Astrocyte (in vitro differentiated cells and primary cell): ENCODE data around the gene RAF1. TPM values are rescaled to one million over a fixed set of nuclear protein-coding genes. Genes with fewer than 3 reads are reported as not detected.
A peak's percentile ranks its signal among the peaks of the same experiment; 100 is the strongest.

Experiments used
- DNase-seq: peaks from one replicate; pipeline ENCODE4 v3.0.0-alpha.2; 2010; ENCODE audit warnings: low read depth
- FAIRE-seq: peaks from 2 replicates; lab custom pipeline; 2011; peaks lifted over from hg19 to GRCh38; lab: Jason Lieb, UNC
- H2AFZ ChIP-seq: 2 replicates; pipeline ENCODE4 v1.6.0; 2012; ENCODE audit warnings: low read depth, low read length, inconsistent platforms
- H3K27ac ChIP-seq: 2 replicates; pipeline ENCODE4 v1.5.1; 2011; ENCODE audit warnings: low read depth, low read length, inconsistent platforms
- H3K27me3 ChIP-seq: 2 replicates; pipeline ENCODE4 v1.6.0; 2011; ENCODE audit warnings: low read length, inconsistent platforms; ENCODE audit not compliant: insufficient read depth
- H3K36me3 ChIP-seq: 2 replicates; pipeline ENCODE4 v1.5.1; 2011; ENCODE audit warnings: low read length, inconsistent platforms; ENCODE audit not compliant: insufficient read depth
- H3K4me1 ChIP-seq: 2 replicates; pipeline ENCODE4 v1.5.1; 2011; ENCODE audit warnings: low read length, inconsistent platforms; ENCODE audit not compliant: insufficient read depth
- H3K4me2 ChIP-seq: 2 replicates; pipeline ENCODE4 v1.6.0; 2012; ENCODE audit warnings: low read length, inconsistent platforms
- H3K4me3 ChIP-seq: 2 replicates; pipeline ENCODE4 v1.5.1; 2011; ENCODE audit warnings: low read depth, mild to moderate bottlenecking, low read length, inconsistent platforms; ENCODE audit not compliant: insufficient read depth
- H3K79me2 ChIP-seq: 2 replicates; pipeline ENCODE4 v1.6.0; 2012; ENCODE audit warnings: mild to moderate bottlenecking, low read length, inconsistent platforms; ENCODE audit not compliant: insufficient read depth
- H3K9ac ChIP-seq: 2 replicates; pipeline ENCODE4 v1.6.0; 2012; ENCODE audit warnings: mild to moderate bottlenecking, low read length, inconsistent platforms
- H3K9me3 ChIP-seq: 2 replicates; pipeline ENCODE4 v1.5.1; 2012; ENCODE audit warnings: low read depth, mild to moderate bottlenecking, low read length, inconsistent platforms; ENCODE audit not compliant: insufficient read depth
- H4K20me1 ChIP-seq: 2 replicates; pipeline ENCODE4 v1.6.0; 2012; ENCODE audit warnings: low read length, inconsistent platforms; ENCODE audit not compliant: insufficient read depth
- H3K27ac Mint-ChIP-seq: one replicate; pipeline ENCODE4 v1.8.0; 2021; ENCODE audit warnings: mild to moderate bottlenecking, mixed read lengths; ENCODE audit not compliant: unreplicated experiment
- H3K27me3 Mint-ChIP-seq: one replicate; pipeline ENCODE4 v1.8.0; 2021; ENCODE audit warnings: low read depth, mixed read lengths; ENCODE audit not compliant: unreplicated experiment
- H3K36me3 Mint-ChIP-seq: one replicate; pipeline ENCODE4 v1.8.0; 2021; ENCODE audit warnings: low read depth, mixed read lengths; ENCODE audit not compliant: unreplicated experiment
- H3K4me1 Mint-ChIP-seq: one replicate; pipeline ENCODE4 v1.8.0; 2021; ENCODE audit warnings: low read depth, mixed read lengths; ENCODE audit not compliant: unreplicated experiment
- H3K4me3 Mint-ChIP-seq: one replicate; pipeline ENCODE4 v1.8.0; 2021; ENCODE audit warnings: mild to moderate bottlenecking, moderate library complexity, mixed read lengths; ENCODE audit not compliant: unreplicated experiment
- H3K9me3 Mint-ChIP-seq: one replicate; pipeline ENCODE4 v1.8.0; 2021; ENCODE audit warnings: mild to moderate bottlenecking, mixed read lengths; ENCODE audit not compliant: unreplicated experiment
- EZH2 ChIP-seq: IDR thresholded peaks from 2 replicates; pipeline ENCODE4 v1.6.1; 2012; ENCODE audit warnings: mild to moderate bottlenecking, low read length, inconsistent platforms; ENCODE audit not compliant: insufficient read depth
- total RNA-seq: library from RNA; stranded (reverse); gene quantifications from 2 replicates; pipeline ENCODE4 v1.2.1, GENCODE V29; 2021
- TF ChIP-seq, protein P1 (sequence below): IDR thresholded peaks from 2 replicates; pipeline ENCODE4 v1.5.1; 2011; ENCODE audit warnings: low read depth, mild to moderate bottlenecking, inconsistent platforms, low read length, moderate library complexity; ENCODE audit not compliant: insufficient read depth

The RAF1 gene
- total RNA-seq, 1 donor from 2014 or later: 80.9 TPM

- no peaks in the 10 kb centered on the region for H3K9me3 ChIP-seq
- DNase-seq: peak; percentile 55
- peak overlapping the region; percentile 8 for H2AFZ ChIP-seq
- TF ChIP-seq, protein P1, sequence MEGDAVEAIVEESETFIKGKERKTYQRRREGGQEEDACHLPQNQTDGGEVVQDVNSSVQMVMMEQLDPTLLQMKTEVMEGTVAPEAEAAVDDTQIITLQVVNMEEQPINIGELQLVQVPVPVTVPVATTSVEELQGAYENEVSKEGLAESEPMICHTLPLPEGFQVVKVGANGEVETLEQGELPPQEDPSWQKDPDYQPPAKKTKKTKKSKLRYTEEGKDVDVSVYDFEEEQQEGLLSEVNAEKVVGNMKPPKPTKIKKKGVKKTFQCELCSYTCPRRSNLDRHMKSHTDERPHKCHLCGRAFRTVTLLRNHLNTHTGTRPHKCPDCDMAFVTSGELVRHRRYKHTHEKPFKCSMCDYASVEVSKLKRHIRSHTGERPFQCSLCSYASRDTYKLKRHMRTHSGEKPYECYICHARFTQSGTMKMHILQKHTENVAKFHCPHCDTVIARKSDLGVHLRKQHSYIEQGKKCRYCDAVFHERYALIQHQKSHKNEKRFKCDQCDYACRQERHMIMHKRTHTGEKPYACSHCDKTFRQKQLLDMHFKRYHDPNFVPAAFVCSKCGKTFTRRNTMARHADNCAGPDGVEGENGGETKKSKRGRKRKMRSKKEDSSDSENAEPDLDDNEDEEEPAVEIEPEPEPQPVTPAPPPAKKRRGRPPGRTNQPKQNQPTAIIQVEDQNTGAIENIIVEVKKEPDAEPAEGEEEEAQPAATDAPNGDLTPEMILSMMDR: no peak
- TF ChIP-seq EZH2: no peak
- Mint-ChIP-seq H3K36me3 (no peaks in the 10 kb centered on the region), H3K9me3 (peaks cover 2% of the 10 kb centered on the region), H3K27ac (no peak overlapping the region), H3K4me1 (no peaks in the 10 kb centered on the region), H3K4me3 (no peak overlapping the region), H3K27me3 (no peaks in the 10 kb centered on the region)
- peaks cover 2% of the 10 kb centered on the region for H3K4me1 ChIP-seq
- H3K4me2 ChIP-seq: no peak overlapping the region
- H3K27ac ChIP-seq: no peak overlapping the region
- H3K36me3 ChIP-seq: no peaks in the 10 kb centered on the region
- no peak for FAIRE-seq
- no peak overlapping the region for H3K4me3 ChIP-seq
- no peaks in the 10 kb centered on the region for H3K27me3 ChIP-seq
- no peaks in the 10 kb centered on the region for H3K79me2 ChIP-seq
- no peak overlapping the region for H3K9ac ChIP-seq
- H4K20me1 ChIP-seq: no peaks in the 10 kb centered on the region
These were observed 18.1 kb upstream of the RAF1 start for GRCh38 chr3:12681943-12682390.

DNA sequence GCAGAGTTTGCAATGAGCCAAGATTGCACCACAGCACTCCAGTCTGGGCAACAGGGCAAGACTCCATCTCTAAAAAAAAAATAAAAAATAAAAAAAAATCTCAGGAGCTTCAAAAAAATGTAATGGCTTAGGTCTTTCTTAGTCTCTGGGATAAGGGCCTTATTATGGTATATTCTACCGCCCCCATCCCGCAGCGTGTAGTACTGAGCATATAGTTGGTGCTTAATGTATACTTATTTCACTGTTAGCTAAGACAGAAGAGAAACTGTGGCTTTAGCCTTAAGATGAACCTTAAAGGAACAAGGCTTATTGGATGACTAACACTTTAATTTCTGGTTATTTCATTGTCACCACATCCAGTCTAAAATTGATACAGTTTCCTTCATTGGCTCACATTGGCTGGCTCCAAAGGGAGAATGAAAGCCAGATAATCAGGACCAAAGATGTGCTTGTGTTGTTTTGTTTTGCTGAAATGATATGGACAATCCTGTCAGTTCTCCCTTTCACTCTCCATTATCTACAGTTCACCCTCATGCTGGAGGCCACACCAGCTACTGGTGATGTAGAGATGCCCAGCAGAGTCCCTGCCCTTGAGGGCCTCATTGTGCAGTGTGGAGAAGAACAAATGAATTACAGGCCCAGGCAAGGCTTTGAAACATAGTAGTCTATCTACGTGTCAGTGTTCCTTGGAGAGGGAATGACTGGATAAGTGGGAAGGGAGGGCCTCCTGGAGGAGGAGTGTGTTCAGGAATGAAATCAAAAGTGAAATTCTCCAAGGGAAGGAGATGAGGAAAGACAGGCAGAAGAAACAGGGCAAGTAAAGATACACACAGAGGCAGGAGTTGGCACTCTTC is 17.4 kb upstream of the RAF1 start:
- FAIRE-seq (no peak), DNase-seq (no peak)
- H3K4me3 Mint-ChIP-seq: peak overlapping the region; percentile 20
- H3K36me3 ChIP-seq: no peaks in the 10 kb centered on the region
- H3K27ac ChIP-seq: no peak overlapping the region
- TF ChIP-seq, protein P1: no peak
- TF ChIP-seq EZH2: no peak
- no peak overlapping the region for H3K4me3 ChIP-seq
- H3K9me3 Mint-ChIP-seq: peaks cover 2% of the 10 kb centered on the region
- H3K9me3 ChIP-seq: no peaks in the 10 kb centered on the region
- H3K36me3 Mint-ChIP-seq: no peaks in the 10 kb centered on the region
- no peaks in the 10 kb centered on the region for H4K20me1 ChIP-seq
- no peaks in the 10 kb centered on the region for H3K4me1 Mint-ChIP-seq
- H3K4me1 ChIP-seq: peaks cover 2% of the 10 kb centered on the region
- no peaks in the 10 kb centered on the region for H3K27me3 Mint-ChIP-seq
- peak overlapping the region; percentile 67 for H3K27ac Mint-ChIP-seq
- no peak overlapping the region for H3K9ac ChIP-seq
- H3K79me2 ChIP-seq: no peaks in the 10 kb centered on the region
- H3K4me2 ChIP-seq: no peak overlapping the region
- peak overlapping the region; percentile 8 for H2AFZ ChIP-seq
- H3K27me3 ChIP-seq: no peaks in the 10 kb centered on the region

DNA sequence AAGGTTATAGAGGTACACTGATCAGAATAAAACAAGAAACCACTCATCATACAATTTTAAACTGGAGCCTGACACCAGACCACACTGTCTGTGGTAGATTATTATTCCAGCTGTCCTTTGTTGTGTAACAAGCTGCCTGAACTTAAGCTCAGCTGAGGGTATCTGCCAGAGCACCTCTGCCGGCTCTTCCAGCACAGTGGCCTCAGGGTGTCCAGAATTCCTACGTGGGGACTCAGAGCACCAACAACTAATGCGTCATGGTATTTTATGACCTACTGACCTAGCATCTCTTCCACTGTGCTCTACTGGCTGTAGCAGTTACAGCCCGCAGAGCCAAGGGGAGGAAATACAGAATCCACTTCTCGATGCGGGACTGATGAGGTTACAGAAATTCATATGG is 15.6 kb upstream of the RAF1 start:
- TF ChIP-seq, protein P1: no peak
- TF ChIP-seq EZH2: no peak
- Histone ChIP-seq H2AFZ (no peak overlapping the region), H3K9me3 (no peaks in the 10 kb centered on the region), H3K4me3 (no peak overlapping the region), H4K20me1 (no peaks in the 10 kb centered on the region), H3K36me3 (no peaks in the 10 kb centered on the region), H3K4me1 (peaks cover 2% of the 10 kb centered on the region), H3K4me2 (no peak overlapping the region), H3K79me2 (no peaks in the 10 kb centered on the region), H3K9ac (no peak overlapping the region), H3K27ac (no peak overlapping the region), H3K27me3 (no peaks in the 10 kb centered on the region)
- peaks cover 3% of the 10 kb centered on the region for H3K4me1 Mint-ChIP-seq
- DNase-seq: peak; percentile 58
- no peaks in the 10 kb centered on the region for H3K36me3 Mint-ChIP-seq
- H3K9me3 Mint-ChIP-seq: peaks cover 5% of the 10 kb centered on the region
- no peak overlapping the region for H3K27ac Mint-ChIP-seq
- no peak overlapping the region for H3K4me3 Mint-ChIP-seq
- peaks cover 2% of the 10 kb centered on the region for H3K27me3 Mint-ChIP-seq
- no peak for FAIRE-seq
